DND-41 (cell line): ENCODE results near the gene FRMPD4.
"Not testable (repeated sequence)": the region's sequence is repeated elsewhere in the genome, so short reads cannot be mapped to it uniquely, and the experiment has no call there.

Experiments
- ATAC-seq: fragments of 200-7000 bp; cut with Tn5 transposase; 3 replicates; pipeline ENCODE4 v1.9.1; 2021; ENCODE audit warnings: low read depth; ENCODE audit not compliant: insufficient read depth
- DNase-seq: peaks from one replicate; pipeline ENCODE4 v3.0.0-alpha.2; 2020
- H2AFZ ChIP-seq: 2 replicates; pipeline ENCODE4 v1.6.0; 2012; ENCODE audit warnings: low read depth, low read length
- H3K27ac ChIP-seq: 2 replicates; pipeline ENCODE4 v1.5.1; 2012; ENCODE audit warnings: low read length, inconsistent platforms
- H3K27me3 ChIP-seq: fragments of 200-600 bp; sonication (generic); 2 replicates; pipeline ENCODE4 v1.6.0; 2012; ENCODE audit warnings: low read length, mild to moderate bottlenecking, inconsistent platforms; ENCODE audit not compliant: insufficient read depth, poor library complexity
- H3K36me3 ChIP-seq: 2 replicates; pipeline ENCODE4 v1.5.1; 2012; ENCODE audit warnings: low read length, inconsistent platforms; ENCODE audit not compliant: insufficient read depth
- H3K4me1 ChIP-seq: 2 replicates; pipeline ENCODE4 v1.5.1; 2012; ENCODE audit warnings: mild to moderate bottlenecking, low read length; ENCODE audit not compliant: insufficient read depth
- H3K4me2 ChIP-seq: 2 replicates; pipeline ENCODE4 v1.6.0; 2012; ENCODE audit warnings: mild to moderate bottlenecking, moderate library complexity, low read length, inconsistent platforms; ENCODE audit not compliant: insufficient read depth
- H3K4me3 ChIP-seq, 2 experiments: fragments of 200-600 bp in 1 of 2; shearing (Covaris generic) in 1 of 2; 2 replicates each; pipeline ENCODE4 v1.5.1; 2012 to 2016; ENCODE audit warnings: inconsistent platforms in 2 of 2, low read length in 2 of 2, mild to moderate bottlenecking in 2 of 2, low read depth in 1 of 2, moderate library complexity in 1 of 2
- H3K79me2 ChIP-seq: 2 replicates; pipeline ENCODE4 v1.6.0; 2012; ENCODE audit warnings: low read length, inconsistent platforms; ENCODE audit not compliant: insufficient read depth
- H3K9ac ChIP-seq: 2 replicates; pipeline ENCODE4 v1.6.0; 2012; ENCODE audit warnings: low read depth, mild to moderate bottlenecking, inconsistent platforms, low read length, moderate library complexity
- H3K9me3 ChIP-seq: 2 replicates; pipeline ENCODE4 v1.5.1; 2012; ENCODE audit warnings: low read length, moderate library complexity, mild to moderate bottlenecking, inconsistent platforms; ENCODE audit not compliant: insufficient read depth, severe bottlenecking
- H4K20me1 ChIP-seq: 2 replicates; pipeline ENCODE4 v1.6.0; 2012; ENCODE audit warnings: low read length; ENCODE audit not compliant: insufficient read depth
- CTCF ChIP-seq: IDR thresholded peaks from 2 replicates; pipeline ENCODE4 v1.5.1; 2012; ENCODE audit warnings: borderline replicate concordance, low read length, moderate library complexity, mild to moderate bottlenecking; ENCODE audit not compliant: poor library complexity, severe bottlenecking; ENCODE audit errors: extremely low read depth
- EZH2 ChIP-seq: IDR thresholded peaks from 3 replicates; pipeline ENCODE4 v1.6.1; 2012; ENCODE audit warnings: borderline replicate concordance, low read depth, mild to moderate bottlenecking, moderate library complexity, low read length, inconsistent platforms; ENCODE audit not compliant: severe bottlenecking

The FRMPD4 gene

DNA sequence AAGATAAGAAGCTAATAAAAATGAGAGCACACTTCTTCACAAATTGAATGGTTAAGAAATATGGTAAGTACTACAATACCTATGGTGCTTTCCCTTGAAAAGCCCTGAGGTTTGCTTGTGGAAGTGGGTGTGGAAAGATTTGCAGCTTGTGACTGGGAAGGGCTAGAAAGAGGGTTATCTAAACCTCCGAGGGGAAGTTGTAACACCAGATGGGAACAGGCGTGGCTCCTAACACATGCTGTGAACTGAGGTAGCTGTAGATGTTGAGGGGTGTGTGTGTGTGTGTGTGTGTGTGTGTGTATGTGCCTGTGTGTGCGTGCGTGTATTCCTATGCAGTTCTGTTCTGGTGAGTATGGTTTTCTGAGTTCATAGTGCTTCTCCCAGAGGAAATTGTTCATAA is 21.5 kb downstream of the FRMPD4 start:
- DNase-seq (no peak), ATAC-seq (no peak)
- Histone ChIP-seq H4K20me1 (no peaks in the 10 kb centered on the region), H3K36me3 (no peaks in the 10 kb centered on the region), H3K27me3 (no peaks in the 10 kb centered on the region), H2AFZ (no peak overlapping the region), H3K9me3 (no peaks in the 10 kb centered on the region), H3K4me1 (no peaks in the 10 kb centered on the region), H3K9ac (no peak overlapping the region), H3K79me2 (no peaks in the 10 kb centered on the region), H3K27ac (no peak overlapping the region), H3K4me3 (no peak overlapping the region), H3K4me2 (no peak overlapping the region)
- TF ChIP-seq CTCF, result no peak
- TF ChIP-seq EZH2, result no peak

GRCh38 chrX:12162420-12162819 is 24.1 kb downstream of the FRMPD4 start:
- no peaks in the 10 kb centered on the region for H3K79me2 ChIP-seq
- no peaks in the 10 kb centered on the region for H3K27me3 ChIP-seq
- no peaks in the 10 kb centered on the region for H3K4me1 ChIP-seq
- no peak overlapping the region for H3K4me2 ChIP-seq
- no peak overlapping the region for H2AFZ ChIP-seq
- H3K36me3 ChIP-seq, result no peaks in the 10 kb centered on the region
- no peak overlapping the region for H3K27ac ChIP-seq
- no peak for ATAC-seq
- no peaks in the 10 kb centered on the region for H4K20me1 ChIP-seq
- H3K4me3 ChIP-seq, result no peak overlapping the region
- H3K9me3 ChIP-seq, result no peaks in the 10 kb centered on the region
- no peak overlapping the region for H3K9ac ChIP-seq
- DNase-seq, result no peak
- TF ChIP-seq EZH2 (no peak), CTCF (no peak)

DNA sequence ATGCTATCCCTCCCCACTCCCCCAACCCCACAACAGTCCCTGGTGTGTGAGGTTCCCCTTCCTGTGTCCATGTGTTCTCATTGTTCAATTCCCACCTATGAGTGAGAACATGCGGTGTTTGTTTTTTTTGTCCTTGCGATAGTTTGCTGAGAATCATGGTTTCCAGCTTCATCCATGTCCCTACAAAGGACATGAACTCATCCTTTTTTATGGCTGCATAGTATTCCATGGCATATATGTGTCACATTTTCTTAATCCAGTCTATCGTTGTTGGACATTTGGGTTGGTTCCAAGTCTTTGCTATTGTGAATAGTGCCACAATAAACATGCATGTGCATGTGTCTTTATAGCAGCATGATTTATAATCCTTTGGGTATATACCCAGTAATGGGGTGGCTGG is 25.9 kb downstream of the FRMPD4 start:
- not testable (repeated sequence) for H3K27ac ChIP-seq, H4K20me1 ChIP-seq, H3K9ac ChIP-seq, H3K79me2 ChIP-seq, H3K27me3 ChIP-seq, DNase-seq, H3K36me3 ChIP-seq, ATAC-seq, H3K4me3 ChIP-seq, H3K4me1 ChIP-seq, H2AFZ ChIP-seq, H3K9me3 ChIP-seq, H3K4me2 ChIP-seq

DNA sequence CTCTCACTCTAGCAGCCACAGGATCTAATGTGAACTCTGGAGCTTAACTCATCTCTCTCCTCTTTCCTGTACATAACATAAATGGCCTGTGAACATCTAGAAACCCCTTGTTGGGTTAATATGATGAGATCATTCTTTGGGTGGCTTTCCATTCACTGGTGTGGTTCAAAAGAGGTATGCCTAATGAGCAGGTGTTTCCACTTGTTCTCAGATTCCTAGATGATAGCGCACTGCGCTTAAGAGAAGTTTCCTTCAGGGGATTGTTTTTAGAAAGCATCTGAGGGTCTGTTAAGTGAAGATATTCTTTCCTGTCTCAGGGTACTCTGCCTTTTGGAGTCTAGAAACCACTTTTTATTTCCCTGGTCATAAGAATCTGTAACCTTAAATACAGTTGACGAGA is 32.5 kb downstream of the FRMPD4 start:
- Histone ChIP-seq H3K27ac (no peak overlapping the region), H3K4me1 (no peaks in the 10 kb centered on the region), H3K4me2 (no peak overlapping the region), H3K79me2 (no peaks in the 10 kb centered on the region), H3K9ac (no peak overlapping the region), H2AFZ (no peak overlapping the region), H3K27me3 (no peaks in the 10 kb centered on the region), H3K4me3 (no peak overlapping the region), H3K9me3 (no peaks in the 10 kb centered on the region), H4K20me1 (no peaks in the 10 kb centered on the region), H3K36me3 (no peaks in the 10 kb centered on the region)
- TF ChIP-seq CTCF, result no peak
- no peak for TF ChIP-seq EZH2
- no peak for DNase-seq
- no peak for ATAC-seq
